K562 (cell line): ENCODE measurements around the gene TMEM89. TPM values are rescaled to one million over a fixed set of nuclear protein-coding genes. Genes with fewer than 3 reads are reported as not detected.
A peak's percentile ranks its signal among the peaks of the same experiment; 100 is the strongest.

Experiments
- ATAC-seq: fragments of 200-7000 bp; cut with Tn5 transposase; 3 replicates; pipeline ENCODE4 v1.9.1; 2020; ENCODE audit warnings: moderate library complexity
- BruUV-seq: library from RNA; stranded (reverse); fragments of 400-500 nt; replicated peaks from 2 replicates; lab custom pipeline; 2021; lab: Mats Ljungman, UMichigan
- CTCF ChIA-PET: fragments of 300-600 bp; formaldehyde crosslinking; extraction: SDS; loops from one replicate; lab custom pipeline; 2021; ENCODE audit warnings: low intra/inter-chr PET ratio; lab: Yijun Ruan, JAX
- POLR2A ChIA-PET: fragments of 300-600, 350-650 bp; sonication (Branson Sonifier 250); formaldehyde crosslinking; extraction: SDS; loops from one replicate; lab custom pipeline; 2021; ENCODE audit warnings: antibody characterized with exemption, inconsistent platforms; lab: Yijun Ruan, JAX
- DNase-seq, 4 experiments: peaks; one replicate each; pipeline versions ENCODE4 v3.0.0 to v3.0.0-alpha.2; 2011 to 2018; ENCODE audit warnings: low spot score in 3 of 4, mixed read lengths in 3 of 4; ENCODE audit errors: extremely low read depth in 1 of 4
- FAIRE-seq: peaks from 2 replicates; lab custom pipeline; 2011; peaks lifted over from hg19 to GRCh38; lab: Jason Lieb, UNC
- H2AFZ ChIP-seq: 2 replicates; pipeline ENCODE4 v1.6.0; 2011; ENCODE audit warnings: low read depth, low read length, control low read depth, inconsistent platforms
- H3K27ac ChIP-seq: fragments of 200-600 bp; 3 replicates; pipeline ENCODE4 v1.8.0; 2011; ENCODE audit warnings: low read depth, mild to moderate bottlenecking, control low read depth, inconsistent platforms, low read length, moderate library complexity, mixed read lengths; ENCODE audit errors: extremely low read depth
- H3K27me3 ChIP-seq, 2 experiments: fragments of 300-600 bp in 1 of 2; 2 replicates in 1 of 2; 3 replicates in 1 of 2; pipeline versions ENCODE4 v1.6.0 to v1.8.0; 2011; ENCODE audit warnings: inconsistent platforms in 2 of 2, low read length in 2 of 2, mild to moderate bottlenecking in 1 of 2, mixed read lengths in 1 of 2, moderate library complexity in 1 of 2; ENCODE audit not compliant: control insufficient read depth in 2 of 2, insufficient read depth in 2 of 2
- H3K36me3 ChIP-seq: fragments of 300-600 bp; 3 replicates; pipeline ENCODE4 v1.8.0; 2011; ENCODE audit warnings: mild to moderate bottlenecking, low read length, inconsistent platforms; ENCODE audit not compliant: control insufficient read depth, insufficient read depth
- H3K4me1 ChIP-seq, 2 experiments: fragments of 200-600 bp in 1 of 2; replicated peaks in 1 of 2; 2 replicates in 1 of 2; 3 replicates in 1 of 2; pipeline versions ENCODE4 v1.5.1 to v1.8.0; 2011; ENCODE audit warnings: inconsistent platforms in 2 of 2, low read length in 2 of 2, mild to moderate bottlenecking in 1 of 2, mixed read lengths in 1 of 2, moderate library complexity in 1 of 2; ENCODE audit not compliant: control insufficient read depth in 2 of 2, insufficient read depth in 2 of 2
- H3K4me2 ChIP-seq: 2 replicates; pipeline ENCODE4 v1.6.1; 2011; ENCODE audit warnings: low read length, control low read depth, inconsistent platforms, mixed read lengths; ENCODE audit not compliant: insufficient read depth
- H3K4me3 ChIP-seq: fragments of 200-600 bp; sonication (generic), shearing (Covaris generic); 2 replicates; pipeline ENCODE4 v1.5.1; 2016; ENCODE audit warnings: control low read depth, inconsistent platforms
- H3K79me2 ChIP-seq: fragments of 200-600 bp; 3 replicates; pipeline ENCODE4 v1.8.0; 2011; ENCODE audit warnings: low read length, inconsistent platforms; ENCODE audit not compliant: control insufficient read depth, insufficient read depth
- H3K9ac ChIP-seq, 2 experiments: 2 replicates each; pipeline versions ENCODE4 v1.6.0 to v1.6.1; 2011; ENCODE audit warnings: low read depth in 2 of 2, low read length in 2 of 2, control low read depth in 1 of 2, inconsistent platforms in 1 of 2, mild to moderate bottlenecking in 1 of 2, mixed read lengths in 1 of 2; ENCODE audit not compliant: insufficient read depth in 1 of 2
- H3K9me1 ChIP-seq: one replicate; pipeline ENCODE4 v1.6.0; 2011; ENCODE audit warnings: inconsistent platforms, mild to moderate bottlenecking, low read length, moderate library complexity; ENCODE audit not compliant: control insufficient read depth, insufficient read depth
- H3K9me3 ChIP-seq: replicated peaks from 2 replicates; pipeline ENCODE4 v1.5.1; 2011; ENCODE audit warnings: low read depth, low read length, inconsistent platforms; ENCODE audit not compliant: control insufficient read depth, insufficient read depth
- H4K20me1 ChIP-seq: replicated peaks from 2 replicates; pipeline ENCODE4 v1.6.1; 2011; ENCODE audit warnings: low read length, inconsistent platforms, mixed read lengths; ENCODE audit not compliant: control insufficient read depth, insufficient read depth
- FOSL1 ChIP-seq: fragments of 200-800 bp; sonication (Bioruptor generic); conservative IDR thresholded peaks from 2 replicates; pipeline ENCODE4 v1.6.1; 2016; ENCODE audit warnings: missing genetic modification characterization, missing compliant biosample characterization
- HEY1 ChIP-seq: fragments of 250-450 bp; sonication (Bioruptor Pico); IDR thresholded peaks from 2 replicates; pipeline ENCODE4 v1.5.0; 2020; ENCODE audit warnings: mild to moderate bottlenecking, moderate library complexity, borderline replicate concordance
- HOXB6 ChIP-seq: fragments of 250-450 bp; sonication (Bioruptor Pico); IDR thresholded peaks from 2 replicates; pipeline ENCODE4 v1.5.1; 2022; ENCODE audit warnings: mild to moderate bottlenecking, borderline replicate concordance
- KAT2B ChIP-seq: IDR thresholded peaks from one replicate; pipeline ENCODE4 v1.6.1; 2012; ENCODE audit warnings: low read depth, mild to moderate bottlenecking, control low read depth, inconsistent platforms, low read length, moderate library complexity
- NFXL1 ChIP-seq: fragments of 450-650 bp; formaldehyde crosslinking; IDR thresholded peaks from 2 replicates; pipeline ENCODE4 v1.4.0; 2021; ENCODE audit warnings: mild to moderate bottlenecking
- POLR2AphosphoS2 ChIP-seq: IDR thresholded peaks from 2 replicates; pipeline ENCODE4 v1.6.1; 2012; ENCODE audit warnings: low read length, improper control_type of control experiment
- STAT5A ChIP-seq: IDR thresholded peaks from 2 replicates; pipeline ENCODE4 v1.6.1; 2012; ENCODE audit warnings: low read length, inconsistent platforms, borderline replicate concordance
- TCF3 ChIP-seq: sonication (generic); formaldehyde crosslinking; IDR thresholded peaks from 2 replicates; pipeline ENCODE4 v1.4.0; 2020; ENCODE audit warnings: mild to moderate bottlenecking, missing genetic modification reagents
- TCF7 ChIP-seq: sonication (generic); IDR thresholded peaks from 2 replicates; pipeline ENCODE4 v1.6.1; 2016; ENCODE audit warnings: antibody characterized with exemption, borderline replicate concordance
- ZFP1 ChIP-seq: fragments of 450-650 bp; formaldehyde crosslinking; IDR thresholded peaks from 2 replicates; pipeline ENCODE4 v1.4.0; 2020; ENCODE audit warnings: mild to moderate bottlenecking, mixed read lengths
- ZNF140 ChIP-seq: fragments of 250-450 bp; sonication (Bioruptor Pico); IDR thresholded peaks from 2 replicates; pipeline ENCODE4 v1.8.0; 2021; ENCODE audit warnings: moderate library complexity, mild to moderate bottlenecking, inconsistent platforms
- ZNF146 ChIP-seq: IDR thresholded peaks from one replicate; pipeline ENCODE4 v1.6.1; 2018; ENCODE audit warnings: missing compliant biosample characterization; ENCODE audit not compliant: unreplicated experiment
- ZNF224 ChIP-seq: sonication (generic); formaldehyde crosslinking; IDR thresholded peaks from 2 replicates; pipeline ENCODE4 v1.8.0; 2022; ENCODE audit warnings: mild to moderate bottlenecking, missing genetic modification reagents
- ZNF347 ChIP-seq: fragments of 450-650 bp; formaldehyde crosslinking; IDR thresholded peaks from 2 replicates; pipeline ENCODE4 v1.4.0; 2020; ENCODE audit warnings: low read depth, mild to moderate bottlenecking, moderate library complexity
- WGBS: fragments of 100-300 bp; shearing (Covaris generic); methylation state at CpG from one replicate; pipeline ENCODE4 v1.1.6; 2016; ENCODE audit warnings: low coverage, mixed read lengths; ENCODE audit not compliant: insufficient coverage; ENCODE audit errors: missing lambda C conversion rate; 5-methylcytosine and 5-hydroxymethylcytosine counted together
- in situ Hi-C: fragments of 300-500 bp; cut with MboI; formaldehyde crosslinking; loops from 4 replicates; pipeline ENCODE4 v1.15.0; 2018; ENCODE audit warnings: inconsistent platforms, mixed read lengths
- intact Hi-C: fragments of 100-400 bp; cut with micrococcal nuclease; formaldehyde crosslinking; loops from 2 replicates; pipeline ENCODE4 v1.14.2; 2022
- polyA plus RNA-seq, 8 experiments: library from polyadenylated mRNA; depleted of rRNA in 4 of 8; stranded (reverse) in 5 of 8; unstranded in 3 of 8; fragments of >200 nt; fragmentation: Nextera tagmentation in 2 of 8; fragmentation: Illumina TruSeq in 1 of 8; extraction: Ambion mirVana in 2 of 8; extraction: Trizol in 1 of 8; gene quantifications; 2 replicates each; pipeline versions ENCODE4 v1.2.1 to v1.2.3, GENCODE V29; 2011 to 2014; ENCODE audit warnings: inconsistent platforms in 1 of 8, missing spikeins in 1 of 8
- total RNA-seq, 7 experiments: library from RNA; depleted of rRNA in 6 of 7; stranded (reverse); fragments of >200 nt in 6 of 7; fragmentation: Illumina TruSeq in 2 of 7; extraction: Trizol in 2 of 7; gene quantifications; 2 replicates each; pipeline versions ENCODE4 v1.2.1 to v1.2.3, GENCODE V29; 2011 to 2021; ENCODE audit warnings: low replicate concordance in 1 of 7
- TF ChIP-seq, protein P1 (sequence below): IDR thresholded peaks from 3 replicates; pipeline ENCODE4 v1.6.1; 2011; ENCODE audit warnings: borderline replicate concordance, mild to moderate bottlenecking, moderate library complexity; ENCODE audit not compliant: insufficient read length; ENCODE audit errors: extremely low read depth
- TF ChIP-seq, protein P2 (sequence below): sonication (generic); formaldehyde crosslinking; IDR thresholded peaks from 2 replicates; pipeline ENCODE4 v1.8.0; 2022; ENCODE audit warnings: missing genetic modification reagents, mild to moderate bottlenecking, borderline replicate concordance

Gene TMEM89
- total and polyA plus RNA-seq, 9 of the 15 experiments (the other 6 are each of a cell fraction or from before 2014, with no cell fraction given): not detected

DNA sequence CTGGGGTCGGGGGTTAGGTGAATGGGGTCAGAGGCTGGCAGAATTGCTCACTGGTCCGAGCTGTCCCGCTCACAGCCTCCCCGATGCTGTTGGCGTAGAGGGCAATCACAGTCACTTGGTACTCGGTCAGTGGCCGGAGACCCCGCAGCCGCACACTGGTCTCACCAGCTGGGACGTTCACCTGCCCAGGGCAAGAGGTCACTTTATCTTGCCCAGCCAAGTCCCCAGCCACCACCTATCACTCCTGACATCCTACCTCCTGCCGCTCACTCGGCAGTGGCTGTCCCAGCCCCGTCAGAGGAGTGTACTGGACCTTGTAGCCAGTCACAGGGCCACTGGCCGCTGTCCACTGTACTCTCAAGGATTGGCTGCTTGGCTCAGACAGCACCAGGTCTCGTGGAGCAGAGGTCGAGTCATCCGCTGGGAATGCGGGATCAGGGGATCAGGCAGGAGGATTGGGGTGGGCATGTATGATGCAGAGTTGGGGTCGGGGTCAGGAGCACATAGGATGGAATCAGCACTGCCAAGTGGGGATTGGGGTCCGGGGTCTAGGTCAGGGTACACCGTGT lies 29.0 kb downstream of the TMEM89 start (continued):
- TF ChIP-seq, protein P1, sequence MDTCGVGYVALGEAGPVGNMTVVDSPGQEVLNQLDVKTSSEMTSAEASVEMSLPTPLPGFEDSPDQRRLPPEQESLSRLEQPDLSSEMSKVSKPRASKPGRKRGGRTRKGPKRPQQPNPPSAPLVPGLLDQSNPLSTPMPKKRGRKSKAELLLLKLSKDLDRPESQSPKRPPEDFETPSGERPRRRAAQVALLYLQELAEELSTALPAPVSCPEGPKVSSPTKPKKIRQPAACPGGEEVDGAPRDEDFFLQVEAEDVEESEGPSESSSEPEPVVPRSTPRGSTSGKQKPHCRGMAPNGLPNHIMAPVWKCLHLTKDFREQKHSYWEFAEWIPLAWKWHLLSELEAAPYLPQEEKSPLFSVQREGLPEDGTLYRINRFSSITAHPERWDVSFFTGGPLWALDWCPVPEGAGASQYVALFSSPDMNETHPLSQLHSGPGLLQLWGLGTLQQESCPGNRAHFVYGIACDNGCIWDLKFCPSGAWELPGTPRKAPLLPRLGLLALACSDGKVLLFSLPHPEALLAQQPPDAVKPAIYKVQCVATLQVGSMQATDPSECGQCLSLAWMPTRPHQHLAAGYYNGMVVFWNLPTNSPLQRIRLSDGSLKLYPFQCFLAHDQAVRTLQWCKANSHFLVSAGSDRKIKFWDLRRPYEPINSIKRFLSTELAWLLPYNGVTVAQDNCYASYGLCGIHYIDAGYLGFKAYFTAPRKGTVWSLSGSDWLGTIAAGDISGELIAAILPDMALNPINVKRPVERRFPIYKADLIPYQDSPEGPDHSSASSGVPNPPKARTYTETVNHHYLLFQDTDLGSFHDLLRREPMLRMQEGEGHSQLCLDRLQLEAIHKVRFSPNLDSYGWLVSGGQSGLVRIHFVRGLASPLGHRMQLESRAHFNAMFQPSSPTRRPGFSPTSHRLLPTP: no peak
- TF ChIP-seq STAT5A (no peak), NFXL1 (CRISPR knock-in tag) (no peak), TCF3 (0 out of 2 replicates have a peak, but pooled peaks have one; percentile 27)

DNA sequence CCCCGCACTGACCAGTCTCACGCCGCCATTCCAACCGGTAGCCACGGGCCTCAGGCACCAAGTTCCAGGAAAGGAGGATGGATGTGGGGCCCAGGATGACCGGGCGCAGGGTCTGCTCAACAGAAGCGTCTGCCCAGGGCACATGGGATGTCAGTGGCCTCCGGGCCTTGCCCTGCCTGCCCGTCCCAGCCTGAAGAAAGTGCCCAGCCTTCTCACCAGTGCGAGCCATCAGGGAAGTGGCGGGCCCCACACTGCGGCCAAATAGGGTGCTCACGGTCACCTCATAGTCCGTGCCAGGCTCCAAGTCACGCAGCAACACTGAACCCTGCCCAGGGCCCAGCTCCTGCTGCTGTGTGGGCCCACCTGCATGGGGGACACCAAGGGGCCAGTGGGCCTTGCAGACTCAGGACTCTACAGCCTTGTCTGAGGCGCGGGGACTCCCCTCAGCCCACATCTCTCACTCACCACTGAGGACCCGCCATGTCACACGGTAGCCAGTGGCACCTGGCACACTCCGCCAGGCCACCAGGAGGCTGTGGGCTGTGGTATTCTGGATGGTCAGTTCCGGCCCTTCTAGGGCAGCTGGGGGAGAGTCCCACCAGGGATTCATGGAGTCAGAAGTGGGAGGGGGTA lies 29.6 kb downstream of the TMEM89 start:
- Histone ChIP-seq H4K20me1 (no peaks in the 10 kb centered on the region; the same call in 1 of the 2 replicates), H3K4me1 (peaks cover 12 to 49% of the 10 kb centered on the region in 2 experiments; a peak in 4 of 5 replicates), H3K36me3 (no peaks in the 10 kb centered on the region), H3K4me3 (no peak overlapping the region), H2AFZ (no peak overlapping the region), H3K9me1 (no peaks in the 10 kb centered on the region), H3K4me2 (no peak overlapping the region), H3K27me3 (peaks cover 0 to 31% of the 10 kb centered on the region in 2 experiments; a peak in 3 of 5 replicates), H3K27ac (no peak overlapping the region), H3K79me2 (no peaks in the 10 kb centered on the region), H3K9me3 (no peaks in the 10 kb centered on the region), H3K9ac (peak overlapping the region in 1 of 2 experiments; percentile 68; a peak in 1 of 4 replicates)
- intact Hi-C loops (no loop called here), in situ Hi-C loops (no loop called here)
- ChIA-PET POLR2A (interaction anchor here (0.6 kb wide), 1 partner anchor 156 kb away, joined by 3 read pairs; no protein-coding TSS in a partner anchor), CTCF (no interaction called here)
- BruUV-seq: no TSS peak
- ATAC-seq: no peak
- no peak for DNase-seq
- 38% methylated on average over 14 of the region's 22 CpGs for WGBS
- FAIRE-seq: no peak
- TF ChIP-seq ZNF347 (CRISPR knock-in tag): no peak
- TF ChIP-seq, protein P2, sequence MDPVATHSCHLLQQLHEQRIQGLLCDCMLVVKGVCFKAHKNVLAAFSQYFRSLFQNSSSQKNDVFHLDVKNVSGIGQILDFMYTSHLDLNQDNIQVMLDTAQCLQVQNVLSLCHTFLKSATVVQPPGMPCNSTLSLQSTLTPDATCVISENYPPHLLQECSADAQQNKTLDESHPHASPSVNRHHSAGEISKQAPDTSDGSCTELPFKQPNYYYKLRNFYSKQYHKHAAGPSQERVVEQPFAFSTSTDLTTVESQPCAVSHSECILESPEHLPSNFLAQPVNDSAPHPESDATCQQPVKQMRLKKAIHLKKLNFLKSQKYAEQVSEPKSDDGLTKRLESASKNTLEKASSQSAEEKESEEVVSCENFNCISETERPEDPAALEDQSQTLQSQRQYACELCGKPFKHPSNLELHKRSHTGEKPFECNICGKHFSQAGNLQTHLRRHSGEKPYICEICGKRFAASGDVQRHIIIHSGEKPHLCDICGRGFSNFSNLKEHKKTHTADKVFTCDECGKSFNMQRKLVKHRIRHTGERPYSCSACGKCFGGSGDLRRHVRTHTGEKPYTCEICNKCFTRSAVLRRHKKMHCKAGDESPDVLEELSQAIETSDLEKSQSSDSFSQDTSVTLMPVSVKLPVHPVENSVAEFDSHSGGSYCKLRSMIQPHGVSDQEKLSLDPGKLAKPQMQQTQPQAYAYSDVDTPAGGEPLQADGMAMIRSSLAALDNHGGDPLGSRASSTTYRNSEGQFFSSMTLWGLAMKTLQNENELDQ: no peak
- no peak for TF ChIP-seq POLR2AphosphoS2
- no peak for TF ChIP-seq ZNF224
- TF ChIP-seq HEY1 (CRISPR knock-in tag): no peak
- TF ChIP-seq KAT2B: no peak
- no peak for TF ChIP-seq ZFP1 (CRISPR knock-in tag)
- no peak for TF ChIP-seq ZNF140 (CRISPR knock-in tag)
- no peak for TF ChIP-seq HOXB6 (CRISPR knock-in tag)
- TF ChIP-seq TCF7: no peak
- no peak for TF ChIP-seq ZNF146 (CRISPR knock-in tag)
- no peak for TF ChIP-seq FOSL1
